GM23338 (cell line): ENCODE measurements around the gene TEX29. TPM values are rescaled to one million over a fixed set of nuclear protein-coding genes. Genes with fewer than 3 reads are reported as not detected.

Source experiments
- ATAC-seq: fragments of 200-7000 bp; cut with Tn5 transposase; 3 replicates; pipeline ENCODE4 v1.9.1; 2020
- DNase-seq: peaks from one replicate; pipeline ENCODE4 v3.0.0-alpha.2; 2015; ENCODE audit warnings: low spot score
- H2AFZ ChIP-seq: fragments of 200-600 bp; sonication (generic); 2 replicates; pipeline ENCODE4 v1.8.0; 2016; ENCODE audit warnings: antibody characterized with exemption, mild to moderate bottlenecking, moderate library complexity
- H3F3A ChIP-seq: fragments of 200-600 bp; sonication (generic); replicated peaks from 2 replicates; pipeline ENCODE4 v1.8.0; 2017; ENCODE audit warnings: antibody characterized with exemption, mixed run types, low read depth
- H3K27ac ChIP-seq: fragments of 200-600 bp; sonication (generic); 2 replicates; pipeline ENCODE4 v1.6.1; 2016; ENCODE audit warnings: low read depth
- H3K27me3 ChIP-seq: fragments of 200-600 bp; sonication (generic); 2 replicates; pipeline ENCODE4 v1.8.0; 2016; ENCODE audit warnings: mild to moderate bottlenecking, mixed run types, moderate library complexity; ENCODE audit not compliant: insufficient read depth
- H3K36me3 ChIP-seq: fragments of 200-600 bp; sonication (generic); 2 replicates; pipeline ENCODE4 v1.8.0; 2016; ENCODE audit warnings: mild to moderate bottlenecking; ENCODE audit not compliant: insufficient read depth
- H3K4me1 ChIP-seq: fragments of 200-600 bp; sonication (generic); 2 replicates; pipeline ENCODE4 v1.8.0; 2016; ENCODE audit warnings: mild to moderate bottlenecking, moderate library complexity; ENCODE audit not compliant: insufficient read depth
- H3K4me2 ChIP-seq: fragments of 200-600 bp; sonication (generic); 2 replicates; pipeline ENCODE4 v1.7.1; 2017; ENCODE audit warnings: mixed run types
- H3K4me3 ChIP-seq: fragments of 200-600 bp; sonication (generic); 2 replicates; pipeline ENCODE4 v1.6.1; 2016; ENCODE audit warnings: mixed run types
- H3K79me2 ChIP-seq: fragments of 200-600 bp; sonication (generic); replicated peaks from 2 replicates; pipeline ENCODE4 v1.8.0; 2017; ENCODE audit warnings: mild to moderate bottlenecking; ENCODE audit not compliant: insufficient read depth
- H3K9me2 ChIP-seq: fragments of 200-600 bp; sonication (generic); 2 replicates; pipeline ENCODE4 v1.8.0; 2017; ENCODE audit not compliant: insufficient read depth
- H4K20me1 ChIP-seq: fragments of 200-600 bp; sonication (generic); replicated peaks from 2 replicates; pipeline ENCODE4 v1.8.0; 2017; ENCODE audit warnings: mild to moderate bottlenecking; ENCODE audit not compliant: insufficient read depth
- H3K27ac Mint-ChIP-seq: 2 replicates; pipeline ENCODE4 v1.8.0; 2020; ENCODE audit warnings: inconsistent platforms, mild to moderate bottlenecking, moderate library complexity, mixed read lengths
- H3K27me3 Mint-ChIP-seq: 3 replicates; pipeline ENCODE4 v1.8.0; 2022; ENCODE audit warnings: low read depth, mild to moderate bottlenecking, moderate library complexity, mixed read lengths, inconsistent platforms; ENCODE audit not compliant: insufficient read depth, poor library complexity
- H3K36me3 Mint-ChIP-seq: 3 replicates; pipeline ENCODE4 v1.8.0; 2021; ENCODE audit warnings: low read depth, mild to moderate bottlenecking, inconsistent platforms, moderate library complexity, mixed read lengths
- H3K4me1 Mint-ChIP-seq: 3 replicates; pipeline ENCODE4 v1.8.0; 2020; ENCODE audit warnings: mild to moderate bottlenecking, inconsistent platforms, mixed read lengths
- H3K4me3 Mint-ChIP-seq: 3 replicates; pipeline ENCODE4 v1.8.0; 2021; ENCODE audit warnings: moderate library complexity, mild to moderate bottlenecking, inconsistent platforms, mixed read lengths
- H3K9me3 Mint-ChIP-seq: 3 replicates; pipeline ENCODE4 v1.8.0; 2020; ENCODE audit warnings: moderate library complexity, mild to moderate bottlenecking, inconsistent platforms, mixed read lengths
- CREB1 ChIP-seq: fragments of 250-450 bp; sonication (Bioruptor Pico); IDR thresholded peaks from 2 replicates; pipeline ENCODE4 v1.5.0; 2020; ENCODE audit warnings: low read depth, mild to moderate bottlenecking, moderate library complexity
- ETS1 ChIP-seq: IDR thresholded peaks from 2 replicates; pipeline ENCODE4 v1.6.1; 2016; ENCODE audit warnings: antibody characterized with exemption
- EZH2 ChIP-seq: fragments of 200-600 bp; sonication (generic); IDR thresholded peaks from one replicate; pipeline ENCODE4 v1.8.0; 2017; ENCODE audit warnings: antibody characterized with exemption, mild to moderate bottlenecking, low read depth; ENCODE audit not compliant: unreplicated experiment
- EZH2phosphoT487 ChIP-seq: fragments of 200-600 bp; sonication (generic); IDR thresholded peaks from one replicate; pipeline ENCODE4 v1.8.1; 2018; ENCODE audit warnings: antibody characterized with exemption; ENCODE audit not compliant: unreplicated experiment
- JUNB ChIP-seq: IDR thresholded peaks from one replicate; pipeline ENCODE4 v1.6.1; 2016; ENCODE audit warnings: antibody characterized with exemption; ENCODE audit not compliant: unreplicated experiment
- NANOG ChIP-seq: IDR thresholded peaks from 2 replicates; pipeline ENCODE4 v1.6.1; 2016; ENCODE audit warnings: antibody characterized with exemption, borderline replicate concordance
- POLR2AphosphoS5 ChIP-seq: IDR thresholded peaks from 2 replicates; pipeline ENCODE4 v1.6.1; 2016; ENCODE audit warnings: antibody characterized with exemption, low read depth
- REST ChIP-seq: IDR thresholded peaks from one replicate; pipeline ENCODE4 v1.6.1; 2018; ENCODE audit warnings: antibody characterized with exemption; ENCODE audit not compliant: unreplicated experiment
- STAT1 ChIP-seq: IDR thresholded peaks from one replicate; pipeline ENCODE4 v1.6.1; 2016; ENCODE audit warnings: antibody characterized with exemption; ENCODE audit not compliant: unreplicated experiment
- ZNF114 ChIP-seq: fragments of 250-450 bp; sonication (Bioruptor Pico); IDR thresholded peaks from 2 replicates; pipeline ENCODE4 v1.5.0; 2020; ENCODE audit warnings: mild to moderate bottlenecking, moderate library complexity
- ZNF331 ChIP-seq: fragments of 250-450 bp; sonication (Bioruptor Pico); IDR thresholded peaks from 2 replicates; pipeline ENCODE4 v1.5.0; 2020; ENCODE audit warnings: low read depth, mild to moderate bottlenecking, moderate library complexity
- ZNF462 ChIP-seq: fragments of 250-450 bp; sonication (Bioruptor Pico); IDR thresholded peaks from 2 replicates; pipeline ENCODE4 v1.5.0; 2020; ENCODE audit warnings: mild to moderate bottlenecking, moderate library complexity
- polyA plus RNA-seq: library from polyadenylated mRNA; unstranded; fragments of >200 nt; fragmentation: Nextera tagmentation; extraction: Ambion mirVana; gene quantifications from 2 replicates; pipeline ENCODE4 v1.2.1, GENCODE V29; 2016
- total RNA-seq: library from RNA; depleted of rRNA; stranded (reverse); fragments of >200 nt; shearing (Covaris generic); gene quantifications from 2 replicates; pipeline ENCODE4 v1.2.3, GENCODE V29; 2014
- TF ChIP-seq, protein P1 (sequence below), 2 experiments: fragments of 200-600 bp in 1 of 2; sonication (generic) in 1 of 2; conservative IDR thresholded peaks; 2 replicates each; pipeline versions ENCODE4 v1.5.1 to v1.6.1; 2016 to 2017; ENCODE audit warnings: antibody characterized with exemption in 2 of 2, low read depth in 2 of 2, mild to moderate bottlenecking in 2 of 2, moderate library complexity in 1 of 2

The TEX29 gene
- total and polyA plus RNA-seq, 2 experiments from 2014 or later: 0.31 TPM; not detected in 1

DNA sequence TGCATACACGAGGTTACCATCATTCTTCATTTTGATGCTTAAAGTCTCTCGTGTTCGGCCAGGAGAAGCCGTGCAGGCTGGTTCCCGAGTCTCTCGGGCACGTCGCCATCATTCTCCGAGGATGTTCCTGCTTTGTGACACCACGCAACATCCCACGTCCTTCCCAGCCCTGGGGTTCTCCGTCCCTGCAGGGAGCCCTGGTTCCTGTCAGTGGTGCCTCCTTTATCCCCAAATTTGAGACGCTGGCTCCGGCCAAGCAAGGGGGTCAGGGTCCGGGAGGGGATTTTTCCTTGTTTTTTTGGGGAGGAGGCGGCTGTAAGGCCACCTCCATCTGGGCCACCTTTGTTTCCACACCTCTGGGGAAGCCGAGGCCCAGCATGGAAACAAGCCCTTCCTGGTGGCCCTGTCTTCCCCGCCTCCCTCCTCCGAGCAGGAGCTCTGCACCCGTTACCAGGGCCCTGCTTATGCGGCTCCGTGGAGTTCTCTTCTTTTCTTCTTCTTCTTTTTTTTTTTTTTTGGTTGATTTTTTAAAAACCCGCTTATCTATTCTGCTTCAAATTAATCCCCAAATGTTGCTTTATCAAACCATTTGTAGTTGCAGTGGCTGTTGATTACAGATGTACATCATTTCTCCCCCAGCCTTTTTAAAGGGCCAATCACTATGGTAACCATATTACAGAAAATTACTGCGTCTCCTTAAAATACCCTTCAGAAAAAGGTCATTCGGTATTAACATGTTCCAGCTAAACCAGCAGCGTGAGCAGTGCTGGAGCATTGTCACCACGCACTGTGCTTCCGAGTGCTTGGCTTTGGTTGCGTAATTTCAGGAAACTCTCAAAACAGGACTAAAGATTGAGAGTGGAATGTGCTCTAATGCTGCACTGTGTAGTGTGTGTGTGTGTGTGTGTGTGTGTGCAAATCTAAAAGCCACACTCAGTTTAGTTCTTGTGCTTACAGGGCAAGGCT, 50.4 kb downstream of the TEX29 start:
- no peaks in the 10 kb centered on the region for H3K79me2 ChIP-seq
- Mint-ChIP-seq H3K4me1 (peaks cover 7% of the 10 kb centered on the region; the same call in 2 of the 3 replicates), H3K9me3 (peaks cover 4% of the 10 kb centered on the region; the same call in 1 of the 3 replicates), H3K36me3 (no peaks in the 10 kb centered on the region; the same call in 2 of the 3 replicates), H3K27ac (no peak overlapping the region), H3K27me3 (peaks cover 11% of the 10 kb centered on the region), H3K4me3 (no peak overlapping the region)
- no peaks in the 10 kb centered on the region for H3K4me1 ChIP-seq
- no peaks in the 10 kb centered on the region for H4K20me1 ChIP-seq
- no peaks in the 10 kb centered on the region for H3F3A ChIP-seq
- TF ChIP-seq ZNF331 (CRISPR knock-in tag): no peak
- TF ChIP-seq, protein P1, sequence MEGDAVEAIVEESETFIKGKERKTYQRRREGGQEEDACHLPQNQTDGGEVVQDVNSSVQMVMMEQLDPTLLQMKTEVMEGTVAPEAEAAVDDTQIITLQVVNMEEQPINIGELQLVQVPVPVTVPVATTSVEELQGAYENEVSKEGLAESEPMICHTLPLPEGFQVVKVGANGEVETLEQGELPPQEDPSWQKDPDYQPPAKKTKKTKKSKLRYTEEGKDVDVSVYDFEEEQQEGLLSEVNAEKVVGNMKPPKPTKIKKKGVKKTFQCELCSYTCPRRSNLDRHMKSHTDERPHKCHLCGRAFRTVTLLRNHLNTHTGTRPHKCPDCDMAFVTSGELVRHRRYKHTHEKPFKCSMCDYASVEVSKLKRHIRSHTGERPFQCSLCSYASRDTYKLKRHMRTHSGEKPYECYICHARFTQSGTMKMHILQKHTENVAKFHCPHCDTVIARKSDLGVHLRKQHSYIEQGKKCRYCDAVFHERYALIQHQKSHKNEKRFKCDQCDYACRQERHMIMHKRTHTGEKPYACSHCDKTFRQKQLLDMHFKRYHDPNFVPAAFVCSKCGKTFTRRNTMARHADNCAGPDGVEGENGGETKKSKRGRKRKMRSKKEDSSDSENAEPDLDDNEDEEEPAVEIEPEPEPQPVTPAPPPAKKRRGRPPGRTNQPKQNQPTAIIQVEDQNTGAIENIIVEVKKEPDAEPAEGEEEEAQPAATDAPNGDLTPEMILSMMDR (conservative IDR thresholded peaks at IDR 0.05; ENCODE audit: low read depth in 2 of 2): no peak
- TF ChIP-seq EZH2: no peak
- no peak for TF ChIP-seq ZNF462 (CRISPR knock-in tag)
- no peak for TF ChIP-seq EZH2phosphoT487
- no peak for TF ChIP-seq JUNB
- TF ChIP-seq POLR2AphosphoS5: no peak
- TF ChIP-seq CREB1 (CRISPR knock-in tag): no peak
- TF ChIP-seq ZNF114 (CRISPR knock-in tag): no peak
- TF ChIP-seq NANOG: no peak
- TF ChIP-seq REST: no peak
- TF ChIP-seq STAT1: no peak
- no peak for TF ChIP-seq ETS1
- no peak overlapping the region for H3K4me3 ChIP-seq
- H2AFZ ChIP-seq: no peak overlapping the region
- DNase-seq: no peak
- H3K27me3 ChIP-seq: no peaks in the 10 kb centered on the region
- no peak for ATAC-seq
- H3K9me2 ChIP-seq: no peaks in the 10 kb centered on the region
- H3K4me2 ChIP-seq: no peak overlapping the region
- no peaks in the 10 kb centered on the region for H3K36me3 ChIP-seq
- H3K27ac ChIP-seq: no peak overlapping the region
